ENCODE measurements around the gene CYB5D1. TPM values are rescaled to one million over a fixed set of nuclear protein-coding genes. Genes with fewer than 3 reads are reported as not detected.

The CYB5D1 gene
- total and polyA plus RNA-seq, 7 experiments from 2014 or later, result 7.5 to 14.2 (median 9.0) TPM

DNA sequence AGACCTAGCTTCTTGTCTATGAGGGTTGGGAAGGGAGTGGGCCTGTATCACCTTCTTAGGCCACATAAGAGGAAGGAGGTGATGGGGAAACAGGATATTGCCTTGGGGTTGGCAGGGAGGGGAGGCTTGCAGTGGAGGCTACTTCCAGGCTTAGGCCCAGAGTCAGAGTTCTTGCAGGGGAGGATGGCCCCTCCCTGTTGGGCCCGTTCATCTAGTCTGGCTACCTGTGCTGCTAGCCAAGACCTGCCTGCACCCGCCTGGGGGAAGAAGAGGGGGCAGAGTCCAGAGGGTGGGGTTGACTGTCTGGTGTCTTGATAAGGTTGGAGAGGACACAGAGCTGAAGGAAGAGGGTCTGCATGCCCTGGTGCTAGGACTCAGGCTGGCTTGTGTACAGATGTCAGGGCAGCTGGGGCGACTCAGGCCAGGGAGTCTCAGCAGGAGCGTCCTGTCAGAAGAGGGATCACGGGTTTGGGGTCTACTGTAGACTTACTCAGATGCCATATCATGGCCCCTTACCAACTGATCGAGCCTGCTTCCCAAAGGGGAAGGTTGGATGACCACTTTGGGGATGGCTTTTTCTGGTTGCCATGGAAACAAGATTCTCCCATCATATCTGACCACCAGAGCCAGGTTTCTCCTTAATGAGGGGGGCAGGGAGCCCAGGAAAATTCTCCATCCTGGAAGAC lies 18.5 kb upstream of the CYB5D1 start:
- DNase-seq (no peak), ATAC-seq (no peak)
- Mint-ChIP-seq H3K27me3 (peaks cover 0 to 2% (median 0%) of the 10 kb centered on the region in 5 donors), H3K4me1 (peaks cover 41 to 73% (median 56%) of the 10 kb centered on the region in 7 donors), H3K4me3 (peak overlapping the region; percentile 59 to 99 (median 81)), H3K9me3 (peaks cover 0 to 13% (median 0%) of the 10 kb centered on the region in 11 donors), H3K36me3 (peaks cover 0 to 10% (median 3%) of the 10 kb centered on the region in 5 donors), H3K27ac (peak overlapping the region; percentile 64 to 100 (median 96))
- Histone ChIP-seq H3K4me1 (ENCODE audit: control insufficient read depth in 2 of 2, insufficient read depth in 2 of 2, low read length in 2 of 2) (peaks cover 30 to 46% of the 10 kb centered on the region in 2 donors), H3K9me3 (ENCODE audit: control insufficient read depth in 2 of 3, low read length in 3 of 3) (no peaks in the 10 kb centered on the region), H3K4me3 (ENCODE audit: low read length) (no peak overlapping the region), H3K36me3 (ENCODE audit: control insufficient read depth in 2 of 3, insufficient read depth in 3 of 3, low read length in 3 of 3) (peaks cover 0 to under 1% (median 0%) of the 10 kb centered on the region in 3 experiments), H3K27ac (ENCODE audit: low read depth, low read length) (peak overlapping the region; percentile 100), H3K27me3 (ENCODE audit: control insufficient read depth in 2 of 2, insufficient read depth in 2 of 2, low read length in 2 of 2) (no peaks in the 10 kb centered on the region)
- intact Hi-C loops (cut with micrococcal nuclease), result loop anchor here (5.0 to 10.0 kb wide), 3 partner anchors 543 to 795 kb away; partner anchors contain the start of genes ACADVL (in 1 of the 2), DLG4 (in 1 of the 2), RPL26 (in 1 of the 2) and SLC16A11 (in 1 of the 2)
- ChIA-PET POLR2A (interaction anchor here (2.4 to 9.7 kb wide), 3 partner anchors 12 to 325 kb away, joined by 8 to 89 read pairs (median 83); partner anchors contain the start of genes CYB5D1 and NAA38), CTCF (interaction anchor here (0.5 to 1.9 kb wide), 4 partner anchors 18 to 219 kb away, joined by 3 to 8 read pairs (median 4); partner anchors contain the start of gene NAA38)

DNA sequence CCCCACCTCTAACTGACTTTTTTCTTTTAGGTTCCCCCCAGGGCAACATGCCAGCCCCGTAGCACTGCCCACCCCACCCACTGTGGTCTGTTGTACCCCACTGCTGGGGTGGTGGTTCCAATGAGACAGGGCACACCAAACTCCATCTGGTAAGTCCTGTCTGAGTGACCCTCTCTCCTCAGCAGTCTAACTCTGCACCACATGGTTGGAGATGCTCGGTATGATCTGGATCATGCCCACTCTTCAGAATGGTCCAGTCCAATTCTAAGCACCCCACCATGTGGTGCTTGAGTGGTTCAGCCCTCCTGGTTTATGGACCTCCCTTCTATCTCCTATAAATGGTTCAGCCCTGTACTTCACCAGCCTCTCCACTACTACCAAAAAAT lies 17.9 kb upstream of the CYB5D1 start:
- peaks cover 0 to 10% (median 3%) of the 10 kb centered on the region in 5 donors for H3K36me3 Mint-ChIP-seq
- CTCF ChIA-PET, result interaction anchor here (1.9 kb wide), 1 partner anchor 17 kb away, joined by 8 read pairs; the partner anchor contains the start of gene NAA38

DNA sequence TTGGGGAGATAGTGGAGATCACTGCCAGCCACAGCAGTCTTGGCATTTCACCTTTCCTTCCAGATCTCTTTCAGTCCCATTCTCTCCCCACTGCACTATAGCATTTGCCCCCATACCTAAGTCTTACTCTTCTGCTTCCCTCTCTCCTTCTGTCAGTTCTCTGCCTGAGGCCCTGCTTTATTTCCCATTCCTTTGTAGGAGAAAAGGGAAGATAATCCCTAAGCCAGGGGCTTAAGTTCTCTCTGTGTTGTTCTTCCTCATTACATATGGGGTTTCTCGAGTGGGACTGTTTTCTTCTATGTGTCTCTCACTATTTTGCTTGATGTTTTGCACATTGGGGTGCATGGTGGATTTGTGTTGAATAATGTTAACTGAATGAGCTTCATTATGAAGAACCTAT lies 17.4 kb upstream of the CYB5D1 start:
- ATAC-seq (no peak), DNase-seq (no peak)
- H3K4me1 Mint-ChIP-seq, result peaks cover 41 to 65% (median 52%) of the 10 kb centered on the region in 7 donors
- Histone ChIP-seq H3K4me3 (ENCODE audit: low read length) (no peak overlapping the region), H3K27me3 (ENCODE audit: control insufficient read depth in 2 of 2, insufficient read depth in 2 of 2, low read length in 2 of 2) (no peaks in the 10 kb centered on the region), H3K36me3 (ENCODE audit: control insufficient read depth in 2 of 3, insufficient read depth in 3 of 3, low read length in 3 of 3) (peaks cover 0 to 2% (median 0%) of the 10 kb centered on the region in 3 experiments), H3K9me3 (ENCODE audit: control insufficient read depth in 2 of 3, low read length in 3 of 3) (no peaks in the 10 kb centered on the region), H3K4me1 (ENCODE audit: control insufficient read depth in 2 of 2, insufficient read depth in 2 of 2, low read length in 2 of 2) (peaks cover 35 to 52% of the 10 kb centered on the region in 2 donors), H3K27ac (ENCODE audit: low read depth, low read length) (peak overlapping the region; percentile 100)
- H3K36me3 Mint-ChIP-seq, result peaks cover 0 to 10% (median 3%) of the 10 kb centered on the region in 5 donors
- intact Hi-C loops (cut with micrococcal nuclease), result loop anchor here (5.0 to 10.0 kb wide), 5 partner anchors 223 to 1188 kb away; partner anchors contain the start of genes ACADVL (in 1 of the 2), C17orf100 (in 1 of the 2), DLG4 (in 1 of the 2) and FGF11 (in 1 of the 2)
- ChIA-PET POLR2A (interaction anchor here (0.6 to 6.2 kb wide), 4 partner anchors 9 to 309 kb away, joined by 3 to 39 read pairs (median 7); partner anchors contain the start of genes CYB5D1 and NAA38), CTCF (interaction anchor here (0.9 to 1.2 kb wide), 2 partner anchors 13 to 97 kb away, joined by 3 to 5 read pairs; no protein-coding TSS in a partner anchor)
- H3K9me3 Mint-ChIP-seq, result peaks cover 0 to 13% (median 0%) of the 10 kb centered on the region in 11 donors
- peak overlapping the region; percentile 65 to 99 (median 90) for H3K4me3 Mint-ChIP-seq
- peak overlapping the region; percentile 90 to 100 (median 97) for H3K27ac Mint-ChIP-seq
- peaks cover 0 to 2% (median 0%) of the 10 kb centered on the region in 5 donors for H3K27me3 Mint-ChIP-seq

More for the DNA sequence above, 17.9 kb upstream of the CYB5D1 start:
- DNase-seq (peak in 3 of 9 donors; percentile 38 to 56 (median 42)), ATAC-seq (no peak)
- Histone ChIP-seq H3K27me3 (ENCODE audit: control insufficient read depth in 2 of 2, insufficient read depth in 2 of 2, low read length in 2 of 2) (no peaks in the 10 kb centered on the region), H3K4me3 (ENCODE audit: low read length) (no peak overlapping the region), H3K27ac (ENCODE audit: low read depth, low read length) (peak overlapping the region; percentile 100), H3K9me3 (ENCODE audit: control insufficient read depth in 2 of 3, low read length in 3 of 3) (no peaks in the 10 kb centered on the region), H3K36me3 (ENCODE audit: control insufficient read depth in 2 of 3, insufficient read depth in 3 of 3, low read length in 3 of 3) (no peaks in the 10 kb centered on the region), H3K4me1 (ENCODE audit: control insufficient read depth in 2 of 2, insufficient read depth in 2 of 2, low read length in 2 of 2) (peaks cover 30 to 49% of the 10 kb centered on the region in 2 donors)
- Mint-ChIP-seq H3K27ac (peak overlapping the region in 8 of 9 donors; percentile 90 to 100 (median 98)), H3K4me1 (peaks cover 41 to 70% (median 53%) of the 10 kb centered on the region in 7 donors), H3K4me3 (peak overlapping the region; percentile 29 to 99 (median 85)), H3K9me3 (peaks cover 0 to 13% (median 0%) of the 10 kb centered on the region in 11 donors), H3K27me3 (peaks cover 0 to 2% (median 0%) of the 10 kb centered on the region in 5 donors)
- intact Hi-C loops (cut with micrococcal nuclease), result loop anchor here (5.0 to 10.0 kb wide), 6 partner anchors 223 to 1188 kb away; partner anchors contain the start of genes ACADVL (in 2 of the 2), DLG4 (in 2 of the 2), RPL26 (in 2 of the 2) and C17orf100 (in 1 of the 2)
- POLR2A ChIA-PET, result interaction anchor here (0.6 to 1.7 kb wide), 2 partner anchors 10 to 309 kb away, joined by 6 to 8 read pairs; no protein-coding TSS in a partner anchor

DNA sequence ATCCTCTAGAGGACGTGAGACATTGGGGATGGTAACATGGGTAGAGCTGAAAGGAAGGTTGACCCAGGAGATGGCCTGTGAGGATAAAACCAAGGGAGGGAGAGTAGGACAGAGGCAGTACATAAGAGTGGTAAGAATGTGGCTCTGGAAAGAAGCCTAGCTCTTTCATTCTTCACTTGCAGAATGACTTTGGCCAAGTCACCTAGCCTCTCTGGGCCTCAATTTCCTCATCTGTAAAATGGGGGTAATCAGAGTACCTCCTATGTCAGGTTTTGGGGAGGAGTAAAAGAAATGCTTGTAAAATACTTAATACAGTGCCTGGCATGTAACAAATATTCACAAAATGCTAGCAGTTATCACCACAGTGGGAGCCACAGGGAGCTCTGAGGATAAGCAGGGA lies 16.9 kb upstream of the CYB5D1 start:
- Mint-ChIP-seq H3K27ac (peak overlapping the region; percentile 90 to 100 (median 97)), H3K27me3 (peaks cover 0 to 2% (median 0%) of the 10 kb centered on the region in 5 donors), H3K4me1 (peaks cover 41 to 68% (median 55%) of the 10 kb centered on the region in 7 donors), H3K36me3 (peaks cover 0 to 10% (median 3%) of the 10 kb centered on the region in 5 donors), H3K4me3 (peak overlapping the region; percentile 85 to 99 (median 93)), H3K9me3 (peaks cover 0 to 13% (median 0%) of the 10 kb centered on the region in 11 donors)
- DNase-seq (no peak), ATAC-seq (no peak)
- Histone ChIP-seq H3K36me3 (ENCODE audit: control insufficient read depth in 2 of 3, insufficient read depth in 3 of 3, low read length in 3 of 3) (peaks cover 0 to 7% (median 0%) of the 10 kb centered on the region in 3 experiments), H3K27ac (ENCODE audit: low read depth, low read length) (peak overlapping the region; percentile 100), H3K4me3 (ENCODE audit: low read length) (peak overlapping the region; percentile 84), H3K27me3 (ENCODE audit: control insufficient read depth in 2 of 2, insufficient read depth in 2 of 2, low read length in 2 of 2) (no peaks in the 10 kb centered on the region), H3K9me3 (ENCODE audit: control insufficient read depth in 2 of 3, low read length in 3 of 3) (no peaks in the 10 kb centered on the region), H3K4me1 (ENCODE audit: control insufficient read depth in 2 of 2, insufficient read depth in 2 of 2, low read length in 2 of 2) (peaks cover 35 to 52% of the 10 kb centered on the region in 2 donors)
- CTCF ChIA-PET, result interaction anchor here (0.9 to 1.2 kb wide), 3 partner anchors 13 to 97 kb away, joined by 3 to 5 read pairs (median 3); no protein-coding TSS in a partner anchor
- POLR2A ChIA-PET, result interaction anchor here (0.8 to 6.2 kb wide), 4 partner anchors 9 to 603 kb away, joined by 3 to 39 read pairs (median 4); partner anchors contain the start of genes CYB5D1 and NAA38
- intact Hi-C loops (cut with micrococcal nuclease), result loop anchor here (5.0 to 10.0 kb wide), 5 partner anchors 224 to 1189 kb away; partner anchors contain the start of genes ACADVL (in 1 of the 2), C17orf100 (in 1 of the 2), DLG4 (in 1 of the 2) and FGF11 (in 1 of the 2)

DNA sequence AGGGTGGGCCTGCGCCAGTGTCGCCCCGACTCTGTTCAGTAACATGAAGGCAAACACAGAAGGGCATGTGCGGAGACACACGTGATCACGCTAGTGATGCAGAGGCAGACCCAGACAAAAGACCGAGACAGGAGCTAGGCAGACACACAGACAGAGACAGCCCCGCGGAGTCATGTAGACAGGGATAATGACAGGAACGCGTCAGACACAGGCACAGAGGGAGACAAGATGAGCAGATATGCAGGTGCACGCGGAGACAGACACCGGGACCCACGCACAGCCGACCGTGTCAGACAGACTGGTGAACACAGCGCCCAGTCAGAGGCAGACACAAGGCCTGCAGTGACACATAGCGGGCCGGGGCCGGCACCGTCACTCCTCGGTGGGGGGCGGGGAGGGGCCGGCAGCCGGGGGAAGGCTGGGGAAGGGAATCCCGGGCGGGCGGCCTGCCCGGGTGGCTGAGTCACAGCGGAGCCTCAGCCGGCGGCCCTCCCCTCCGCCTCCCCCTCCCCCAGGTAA lies 16.3 kb upstream of the CYB5D1 start:
- Mint-ChIP-seq H3K4me3 (peak overlapping the region; percentile 85 to 99 (median 94)), H3K27ac (peak overlapping the region; percentile 90 to 100 (median 99)), H3K4me1 (peaks cover 41 to 67% (median 55%) of the 10 kb centered on the region in 7 donors), H3K9me3 (peaks cover 0 to 13% (median 0%) of the 10 kb centered on the region in 11 donors), H3K36me3 (peaks cover 0 to 10% (median 3%) of the 10 kb centered on the region in 5 donors), H3K27me3 (peaks cover 0 to 2% (median 0%) of the 10 kb centered on the region in 5 donors)
- H3K27ac ChIP-seq (ENCODE audit: low read depth, low read length), result peak overlapping the region; percentile 100
- no peaks in the 10 kb centered on the region for H3K9me3 ChIP-seq (ENCODE audit: control insufficient read depth in 2 of 3, low read length in 3 of 3)
- peak overlapping the region; percentile 84 for H3K4me3 ChIP-seq (ENCODE audit: low read length)
- DNase-seq, result peak in 8 of 9 donors; percentile 71 to 98 (median 86)
- peaks cover 31 to 52% of the 10 kb centered on the region in 2 donors for H3K4me1 ChIP-seq (ENCODE audit: control insufficient read depth in 2 of 2, insufficient read depth in 2 of 2, low read length in 2 of 2)
- no peaks in the 10 kb centered on the region for H3K27me3 ChIP-seq (ENCODE audit: control insufficient read depth in 2 of 2, insufficient read depth in 2 of 2, low read length in 2 of 2)
- peaks cover 0 to 12% (median 0%) of the 10 kb centered on the region in 3 experiments for H3K36me3 ChIP-seq (ENCODE audit: control insufficient read depth in 2 of 3, insufficient read depth in 3 of 3, low read length in 3 of 3)
- ChIA-PET POLR2A (interaction anchor here (0.8 to 6.2 kb wide), 6 partner anchors 8 to 603 kb away, joined by 3 to 86 read pairs (median 5); partner anchors contain the start of genes CYB5D1, KDM6B, NAA38 and TP53), CTCF (interaction anchor here (0.6 to 1.4 kb wide), 4 partner anchors 16 to 98 kb away, joined by 3 to 5 read pairs (median 3); partner anchors contain the start of gene NAA38)
- ATAC-seq, result peak; percentile 48
- intact Hi-C loops (cut with micrococcal nuclease), result loop anchor here (5.0 to 10.0 kb wide), 5 partner anchors 224 to 1189 kb away; partner anchors contain the start of genes ACADVL (in 1 of the 2), C17orf100 (in 1 of the 2), DLG4 (in 1 of the 2) and FGF11 (in 1 of the 2)
